Measurements from ENCODE around the gene SH2D1B.
"Not testable (repeated sequence)": the region's sequence is repeated elsewhere in the genome, so short reads cannot be mapped to it uniquely, and the experiment has no call there.

DNA sequence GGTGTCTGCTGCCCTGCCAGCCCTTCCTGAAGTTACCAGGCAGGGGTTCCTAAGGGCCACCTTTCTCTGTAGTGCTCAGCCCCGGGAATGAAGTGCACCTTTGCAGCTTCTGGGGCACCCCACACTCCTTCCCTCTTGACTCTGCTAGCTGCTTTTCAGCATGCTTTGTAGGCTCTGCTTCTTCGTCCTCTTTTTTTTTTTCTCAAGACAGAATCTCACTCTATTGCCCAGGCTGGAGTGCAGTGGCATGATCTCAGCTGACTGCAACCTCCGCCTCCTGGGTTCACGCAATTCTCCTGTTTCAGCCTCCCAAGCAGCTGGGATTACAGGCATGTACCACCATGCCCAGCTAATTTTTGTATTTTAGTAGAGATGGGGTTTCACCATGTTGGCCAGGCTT, 60.1 kb downstream of the SH2D1B start:
- TF ChIP-seq, protein P1, sequence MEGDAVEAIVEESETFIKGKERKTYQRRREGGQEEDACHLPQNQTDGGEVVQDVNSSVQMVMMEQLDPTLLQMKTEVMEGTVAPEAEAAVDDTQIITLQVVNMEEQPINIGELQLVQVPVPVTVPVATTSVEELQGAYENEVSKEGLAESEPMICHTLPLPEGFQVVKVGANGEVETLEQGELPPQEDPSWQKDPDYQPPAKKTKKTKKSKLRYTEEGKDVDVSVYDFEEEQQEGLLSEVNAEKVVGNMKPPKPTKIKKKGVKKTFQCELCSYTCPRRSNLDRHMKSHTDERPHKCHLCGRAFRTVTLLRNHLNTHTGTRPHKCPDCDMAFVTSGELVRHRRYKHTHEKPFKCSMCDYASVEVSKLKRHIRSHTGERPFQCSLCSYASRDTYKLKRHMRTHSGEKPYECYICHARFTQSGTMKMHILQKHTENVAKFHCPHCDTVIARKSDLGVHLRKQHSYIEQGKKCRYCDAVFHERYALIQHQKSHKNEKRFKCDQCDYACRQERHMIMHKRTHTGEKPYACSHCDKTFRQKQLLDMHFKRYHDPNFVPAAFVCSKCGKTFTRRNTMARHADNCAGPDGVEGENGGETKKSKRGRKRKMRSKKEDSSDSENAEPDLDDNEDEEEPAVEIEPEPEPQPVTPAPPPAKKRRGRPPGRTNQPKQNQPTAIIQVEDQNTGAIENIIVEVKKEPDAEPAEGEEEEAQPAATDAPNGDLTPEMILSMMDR (IDR thresholded peaks at IDR 0.05), result not testable (repeated sequence)
- TF ChIP-seq POLR2AphosphoS5, POLR2A, EP300 (IDR thresholded peaks at IDR 0.05): not testable (repeated sequence)
